Stimulated activated CD8-positive, alpha-beta memory T cell treated with anti-CD3 and anti-CD28 coated beads, Interleukin-4, amount 100 ng/mL, for 48 hours (primary cell): Measurements from ENCODE around the gene CR1L.
"Not testable (repeated sequence)": the region's sequence is repeated elsewhere in the genome, so short reads cannot be mapped to it uniquely, and the experiment has no call there.

Source experiments
- DNase-seq: peaks from one replicate; pipeline ENCODE4 v3.0.0-alpha.2; 2020

The CR1L gene

GRCh38 chr1:207646944-207647579 lies 2.1 kb downstream of the CR1L start:
- DNase-seq = no peak

- DNase-seq = no peak
Observed at GRCh38 chr1:207647671-207648333, 2.9 kb downstream of the CR1L start.

- DNase-seq = no peak
Observed at GRCh38 chr1:207648334-207649209, 3.6 kb downstream of the CR1L start.

- no peak for DNase-seq
Observed at GRCh38 chr1:207649210-207649753, 4.3 kb downstream of the CR1L start.

GRCh38 chr1:207649865-207650580 lies 5.1 kb downstream of the CR1L start:
- DNase-seq = no peak

GRCh38 chr1:207651583-207651982 lies 6.7 kb downstream of the CR1L start:
- DNase-seq = no peak

- no peak for DNase-seq
Observed at GRCh38 chr1:207654320-207654719, 9.4 kb downstream of the CR1L start.

- no peak for DNase-seq
Observed at GRCh38 chr1:207658408-207658807, 13.5 kb downstream of the CR1L start.

GRCh38 chr1:207658904-207659485 lies 14.1 kb downstream of the CR1L start:
- no peak for DNase-seq

- DNase-seq = no peak
Observed at GRCh38 chr1:207659545-207660153, 14.7 kb downstream of the CR1L start.

- DNase-seq = not testable (repeated sequence)
Observed at GRCh38 chr1:207661420-207661819, 16.5 kb downstream of the CR1L start.

- no peak for DNase-seq
Observed at GRCh38 chr1:207666342-207666741, 21.4 kb downstream of the CR1L start.

GRCh38 chr1:207669528-207670009 lies 24.6 kb downstream of the CR1L start:
- DNase-seq = no peak

- no peak for DNase-seq
Observed at GRCh38 chr1:207670192-207670591, 25.3 kb downstream of the CR1L start.

- DNase-seq = no peak
Observed at GRCh38 chr1:207670997-207671396, 26.1 kb downstream of the CR1L start.

- DNase-seq = no peak
Observed at GRCh38 chr1:207672522-207673130, 27.7 kb downstream of the CR1L start.

GRCh38 chr1:207673399-207673798 lies 28.5 kb downstream of the CR1L start:
- no peak for DNase-seq

- DNase-seq = no peak
Observed at GRCh38 chr1:207676153-207676552, 31.2 kb downstream of the CR1L start.

GRCh38 chr1:207680590-207681388 lies 35.9 kb downstream of the CR1L start:
- DNase-seq = not testable (repeated sequence)

GRCh38 chr1:207682872-207683434 lies 38.0 kb downstream of the CR1L start:
- not testable (repeated sequence) for DNase-seq
